Urothelium cell line (cell line): ENCODE results near the gene DNASE1L1.

Source experiments
- DNase-seq: peaks from one replicate; pipeline ENCODE4 v3.0.0; 2011; ENCODE audit warnings: low spot score, mixed read lengths
- FAIRE-seq: peaks from 2 replicates; lab custom pipeline; 2011; peaks lifted over from hg19 to GRCh38; lab: Jason Lieb, UNC

Gene DNASE1L1

GRCh38 chrX:154409222-154409871 lies at the start of gene DNASE1L1:
TSS of gene DNASE1L1 (minus strand) at chrX:154409254. CDS start at chrX:154405568, 3,686 bp downstream.
- FAIRE-seq (no peak), DNase-seq (peak; percentile 91)

- DNase-seq (peak; percentile 72), FAIRE-seq (no peak)
Observed at GRCh38 chrX:154458116-154458953, 49.3 kb upstream of the DNASE1L1 start, which contains the start of gene PLXNA3. TSS of gene PLXNA3 (plus strand) at chrX:154458281. CDS start at chrX:154460184, 1,903 bp downstream.

- FAIRE-seq (no peak), DNase-seq (peak; percentile 81)
Observed at GRCh38 chrX:154457491-154458115, 48.5 kb upstream of the DNASE1L1 start.

- no peak for DNase-seq
- no peak for FAIRE-seq
Observed at GRCh38 chrX:154452823-154453222, 43.8 kb upstream of the DNASE1L1 start.

GRCh38 chrX:154450312-154450711 lies 41.3 kb upstream of the DNASE1L1 start:
- DNase-seq = no peak
- no peak for FAIRE-seq

GRCh38 chrX:154449618-154450017 lies 40.6 kb upstream of the DNASE1L1 start:
- DNase-seq (no peak), FAIRE-seq (no peak)

- DNase-seq (no peak), FAIRE-seq (no peak)
Observed at GRCh38 chrX:154448484-154448883, 39.4 kb upstream of the DNASE1L1 start.

GRCh38 chrX:154446430-154446829 lies 37.4 kb upstream of the DNASE1L1 start:
- DNase-seq (no peak), FAIRE-seq (no peak)

GRCh38 chrX:154445776-154446175 lies 36.7 kb upstream of the DNASE1L1 start:
- FAIRE-seq (no peak), DNase-seq (no peak)

- DNase-seq (no peak), FAIRE-seq (no peak)
Observed at GRCh38 chrX:154444755-154445246, 35.7 kb upstream of the DNASE1L1 start.

GRCh38 chrX:154443992-154444754 lies 35.1 kb upstream of the DNASE1L1 start, which contains the start of gene FAM50A:
TSS of gene FAM50A (plus strand) at chrX:154444141. CDS start at chrX:154444236, 95 bp downstream.
- peak; percentile 88 for DNase-seq
- no peak for FAIRE-seq

GRCh38 chrX:154443479-154443910 lies 34.4 kb upstream of the DNASE1L1 start:
- no peak for FAIRE-seq

GRCh38 chrX:154441984-154442707 lies 33.1 kb upstream of the DNASE1L1 start:
- FAIRE-seq (no peak), DNase-seq (no peak)

More at GRCh38 chrX:154443479-154443910, 34.4 kb upstream of the DNASE1L1 start:
- no peak for DNase-seq

- no peak for FAIRE-seq
- no peak for DNase-seq
Observed at GRCh38 chrX:154441564-154441963, 32.5 kb upstream of the DNASE1L1 start.

- DNase-seq = no peak
Observed at GRCh38 chrX:154440623-154441357, 31.7 kb upstream of the DNASE1L1 start.

GRCh38 chrX:154439841-154440240 lies 30.8 kb upstream of the DNASE1L1 start:
- DNase-seq (no peak), FAIRE-seq (no peak)

More at GRCh38 chrX:154440623-154441357, 31.7 kb upstream of the DNASE1L1 start:
- FAIRE-seq = no peak

- FAIRE-seq = no peak
Observed at GRCh38 chrX:154437971-154438893, 29.2 kb upstream of the DNASE1L1 start.

More at GRCh38 chrX:154437971-154438893, 29.2 kb upstream of the DNASE1L1 start:
- no peak for DNase-seq
